ENCODE measurements around the gene SLC25A22. TPM values are rescaled to one million over a fixed set of nuclear protein-coding genes. Genes with fewer than 3 reads are reported as not detected.

SLC25A22 gene
- total RNA-seq, 2 donors from 2014 or later, result 10.7 to 16.9 TPM

DNA sequence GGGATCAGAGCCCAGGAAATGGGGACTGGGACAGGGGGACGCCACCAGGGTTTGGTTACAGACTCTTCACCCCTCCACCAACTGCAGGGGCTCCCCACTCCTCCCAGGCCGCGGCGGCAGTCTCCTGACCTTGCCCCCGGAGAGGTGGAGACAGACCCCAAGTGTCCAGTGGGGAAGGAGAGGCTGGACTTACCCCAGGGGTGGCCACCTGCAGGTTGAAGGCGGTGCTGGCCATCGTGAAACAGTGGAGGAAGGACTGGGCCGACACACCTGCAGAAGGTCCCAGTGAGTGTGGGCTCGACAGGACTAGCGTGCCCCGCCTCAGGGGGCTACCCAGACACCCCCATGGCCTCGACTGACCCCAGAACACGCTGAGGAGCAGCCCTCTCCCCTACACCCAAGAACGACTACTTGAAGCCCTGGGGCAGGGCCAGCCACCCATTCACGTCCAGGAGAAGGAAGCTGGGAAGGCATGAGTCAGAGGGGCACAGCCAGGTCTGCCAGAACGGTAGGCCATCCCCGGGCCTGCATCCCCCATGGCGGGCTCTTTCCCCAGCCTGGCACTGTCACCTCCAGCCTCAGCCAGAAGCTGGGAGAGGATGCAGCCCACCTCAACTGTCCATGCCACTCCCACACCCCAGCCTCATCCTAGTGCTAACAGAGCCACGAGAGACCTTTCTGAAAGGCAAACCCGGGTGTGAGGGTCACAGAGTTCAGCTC lies 23.0 kb downstream of the SLC25A22 start:
- ATAC-seq (ENCODE audit: insufficient number of reproducible peaks, low FRiP score, low read depth) (no peak), DNase-seq (ENCODE audit: low spot score) (no peak)
- H3K4me3 ChIP-seq, result no peak overlapping the region
- peaks cover 16% of the 10 kb centered on the region for H3K36me3 ChIP-seq
- H3K9me3 ChIP-seq, result no peaks in the 10 kb centered on the region
- no peak overlapping the region for H3K27ac ChIP-seq
- H3K27me3 ChIP-seq (replicated peaks; ENCODE audit: insufficient read depth), result no peaks in the 10 kb centered on the region
- peaks cover 15 to 34% of the 10 kb centered on the region in 2 donors for H3K4me1 ChIP-seq (ENCODE audit: control insufficient read depth in 1 of 2, low read depth in 2 of 2)
- TF ChIP-seq, protein P1, sequence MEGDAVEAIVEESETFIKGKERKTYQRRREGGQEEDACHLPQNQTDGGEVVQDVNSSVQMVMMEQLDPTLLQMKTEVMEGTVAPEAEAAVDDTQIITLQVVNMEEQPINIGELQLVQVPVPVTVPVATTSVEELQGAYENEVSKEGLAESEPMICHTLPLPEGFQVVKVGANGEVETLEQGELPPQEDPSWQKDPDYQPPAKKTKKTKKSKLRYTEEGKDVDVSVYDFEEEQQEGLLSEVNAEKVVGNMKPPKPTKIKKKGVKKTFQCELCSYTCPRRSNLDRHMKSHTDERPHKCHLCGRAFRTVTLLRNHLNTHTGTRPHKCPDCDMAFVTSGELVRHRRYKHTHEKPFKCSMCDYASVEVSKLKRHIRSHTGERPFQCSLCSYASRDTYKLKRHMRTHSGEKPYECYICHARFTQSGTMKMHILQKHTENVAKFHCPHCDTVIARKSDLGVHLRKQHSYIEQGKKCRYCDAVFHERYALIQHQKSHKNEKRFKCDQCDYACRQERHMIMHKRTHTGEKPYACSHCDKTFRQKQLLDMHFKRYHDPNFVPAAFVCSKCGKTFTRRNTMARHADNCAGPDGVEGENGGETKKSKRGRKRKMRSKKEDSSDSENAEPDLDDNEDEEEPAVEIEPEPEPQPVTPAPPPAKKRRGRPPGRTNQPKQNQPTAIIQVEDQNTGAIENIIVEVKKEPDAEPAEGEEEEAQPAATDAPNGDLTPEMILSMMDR (IDR thresholded peaks at IDR 0.05), result no peak

DNA sequence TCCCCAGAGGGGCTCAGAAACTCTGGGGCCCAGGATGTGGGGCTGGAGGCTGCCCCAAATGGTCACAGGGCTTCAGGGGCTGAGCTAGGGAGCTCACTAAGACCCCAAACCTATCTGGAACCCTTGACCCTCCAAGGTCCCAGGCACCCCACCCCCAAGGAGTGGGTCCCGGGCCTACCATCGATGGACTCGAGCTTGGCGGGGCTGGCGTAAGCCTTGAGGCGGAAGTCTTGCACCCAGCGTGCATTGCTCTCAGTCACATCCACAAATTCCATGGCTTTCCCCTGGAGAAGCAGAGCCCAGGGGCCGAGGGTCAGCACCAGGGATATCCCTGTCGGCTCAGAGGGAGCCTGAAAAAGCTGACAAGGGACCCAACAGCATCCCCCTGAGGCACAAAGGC lies 24.3 kb downstream of the SLC25A22 start:
- ATAC-seq (ENCODE audit: insufficient number of reproducible peaks, low FRiP score, low read depth) (no peak), DNase-seq (ENCODE audit: low spot score) (no peak)
- peaks cover 20% of the 10 kb centered on the region for H3K36me3 ChIP-seq
- TF ChIP-seq, protein P1 (IDR thresholded peaks at IDR 0.05), result no peak
- H3K27ac ChIP-seq, result no peak overlapping the region
- H3K9me3 ChIP-seq, result no peaks in the 10 kb centered on the region
- H3K4me1 ChIP-seq (ENCODE audit: control insufficient read depth in 1 of 2, low read depth in 2 of 2), result peaks cover 15 to 34% of the 10 kb centered on the region in 2 donors
- H3K4me3 ChIP-seq, result no peak overlapping the region
- no peaks in the 10 kb centered on the region for H3K27me3 ChIP-seq (replicated peaks; ENCODE audit: insufficient read depth)

DNA sequence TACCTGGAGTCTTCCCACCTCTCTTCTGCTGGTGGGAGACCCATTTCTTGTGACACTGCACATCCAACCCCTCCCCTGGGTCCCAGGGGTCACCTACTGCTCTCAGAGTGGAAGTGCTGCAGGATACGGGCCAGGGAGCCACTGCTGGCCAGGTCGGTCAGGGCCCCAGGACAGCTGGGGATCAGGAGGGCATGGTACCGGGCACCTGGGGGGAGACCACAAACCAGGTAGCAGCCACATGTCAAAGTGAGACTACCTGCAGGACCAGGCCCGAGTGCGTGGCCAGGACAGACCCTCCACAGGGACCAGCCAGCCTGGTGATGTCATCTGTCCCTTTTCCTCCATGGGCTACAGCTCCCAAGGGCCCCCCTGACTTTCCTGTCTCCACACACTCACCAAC lies 24.7 kb downstream of the SLC25A22 start:
- H3K27me3 ChIP-seq (replicated peaks; ENCODE audit: insufficient read depth), result no peaks in the 10 kb centered on the region
- H3K27ac ChIP-seq, result no peak overlapping the region
- no peak overlapping the region for H3K4me3 ChIP-seq
- DNase-seq (ENCODE audit: low spot score), result no peak
- H3K4me1 ChIP-seq (ENCODE audit: control insufficient read depth in 1 of 2, low read depth in 2 of 2), result peaks cover 15 to 32% of the 10 kb centered on the region in 2 donors
- TF ChIP-seq, protein P1 (IDR thresholded peaks at IDR 0.05), result no peak
- no peak for ATAC-seq (ENCODE audit: insufficient number of reproducible peaks, low FRiP score, low read depth)
- no peaks in the 10 kb centered on the region for H3K9me3 ChIP-seq
- H3K36me3 ChIP-seq, result peaks cover 20% of the 10 kb centered on the region

DNA sequence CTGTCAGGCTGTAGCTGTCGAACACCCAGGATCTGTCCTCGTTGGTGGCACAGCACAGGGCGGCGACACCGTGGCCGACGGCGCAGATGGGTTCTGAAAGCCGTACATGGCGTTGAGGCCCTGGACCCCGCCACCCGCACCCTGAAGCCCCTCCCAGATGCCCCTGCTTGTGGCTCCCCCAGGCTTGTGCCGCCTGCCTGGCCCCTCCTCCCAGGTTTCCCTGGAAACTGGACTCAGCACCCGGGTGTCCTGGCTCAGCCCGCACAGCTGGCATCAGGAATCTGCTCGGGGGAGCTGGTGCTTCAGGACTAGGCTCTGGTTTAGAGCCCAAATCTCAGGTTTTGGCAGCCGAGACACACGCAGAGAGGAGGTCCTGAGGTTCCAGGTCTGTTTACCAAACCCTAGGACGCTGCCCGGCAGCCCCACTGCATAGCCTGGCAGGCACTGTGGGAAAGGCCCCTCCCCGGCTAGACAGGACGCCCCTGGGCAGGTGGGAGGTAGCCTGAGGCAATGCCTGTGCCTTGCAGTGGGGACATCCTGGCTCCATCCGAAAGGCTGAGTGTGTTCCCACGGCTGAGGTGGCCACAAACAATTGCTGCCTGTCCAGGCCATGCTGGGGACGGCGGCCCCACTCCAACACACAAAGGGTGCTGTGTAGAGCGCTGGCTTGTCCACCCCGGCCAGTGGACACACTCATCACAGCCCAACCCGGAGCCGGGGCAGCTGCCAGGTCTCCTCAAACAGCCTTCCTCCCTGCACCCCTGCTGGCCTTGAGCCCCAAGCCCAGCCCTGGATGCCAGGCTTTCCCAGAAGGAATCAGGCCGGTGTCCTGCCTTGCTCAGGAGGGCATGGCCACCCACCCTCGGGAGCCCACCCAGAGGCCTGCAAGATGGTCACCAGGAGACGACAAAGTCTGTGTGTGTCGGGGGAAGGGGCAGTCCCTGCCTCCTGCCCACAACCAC lies 25.4 kb downstream of the SLC25A22 start:
- no peak for DNase-seq (ENCODE audit: low spot score)
- Histone ChIP-seq H3K27ac (no peak overlapping the region), H3K27me3 (replicated peaks; ENCODE audit: insufficient read depth) (no peaks in the 10 kb centered on the region), H3K9me3 (no peaks in the 10 kb centered on the region), H3K4me1 (ENCODE audit: control insufficient read depth in 1 of 2, low read depth in 2 of 2) (peaks cover 11 to 25% of the 10 kb centered on the region in 2 donors), H3K4me3 (no peak overlapping the region), H3K36me3 (peaks cover 20% of the 10 kb centered on the region)
- TF ChIP-seq, protein P1 (IDR thresholded peaks at IDR 0.05), result no peak
- no peak for ATAC-seq (ENCODE audit: insufficient number of reproducible peaks, low FRiP score, low read depth)

DNA sequence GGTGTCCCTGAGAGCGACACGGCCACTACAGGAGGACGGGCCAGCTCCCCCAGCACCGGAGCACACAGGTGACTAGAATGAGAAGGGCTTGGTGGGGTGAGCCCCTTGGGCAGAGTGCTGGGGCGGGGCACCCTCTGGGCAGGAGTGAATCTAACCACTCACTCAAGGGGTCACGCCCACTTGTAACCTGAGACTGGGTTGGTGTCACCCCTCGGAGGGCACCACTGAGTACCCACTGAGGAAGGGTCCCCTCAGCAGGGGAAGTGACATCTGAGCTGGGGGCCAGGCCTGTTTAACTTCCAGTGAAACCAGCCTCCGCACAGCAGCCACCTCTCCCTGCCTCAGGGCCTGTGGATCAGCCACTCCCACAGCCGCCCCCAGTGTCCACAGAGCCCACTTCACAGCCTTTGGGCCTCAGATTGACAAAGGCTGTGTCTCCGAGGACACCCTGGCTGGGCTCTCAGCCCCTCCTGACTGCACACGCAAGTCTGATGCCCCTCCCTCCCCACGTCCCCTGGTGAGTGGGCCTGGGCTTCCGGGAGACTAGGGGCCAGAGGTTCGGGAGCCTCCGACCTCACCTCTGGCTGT lies 26.4 kb downstream of the SLC25A22 start:
- no peak for DNase-seq (ENCODE audit: low spot score)
- no peak overlapping the region for H3K27ac ChIP-seq
- peaks cover 20% of the 10 kb centered on the region for H3K36me3 ChIP-seq
- no peaks in the 10 kb centered on the region for H3K27me3 ChIP-seq (replicated peaks; ENCODE audit: insufficient read depth)
- H3K4me3 ChIP-seq, result no peak overlapping the region
- H3K4me1 ChIP-seq (ENCODE audit: control insufficient read depth in 1 of 2, low read depth in 2 of 2), result peaks cover 10 to 24% of the 10 kb centered on the region in 2 donors
- ATAC-seq (ENCODE audit: insufficient number of reproducible peaks, low FRiP score, low read depth), result no peak
- TF ChIP-seq, protein P1 (IDR thresholded peaks at IDR 0.05), result no peak
- H3K9me3 ChIP-seq, result no peaks in the 10 kb centered on the region

All from thoracic aorta (tissue), 2 donors.